Measurements from ENCODE around the gene WDR93.
"Not testable (repeated sequence)": the region's sequence is repeated elsewhere in the genome, so short reads cannot be mapped to it uniquely, and the experiment has no call there.

The WDR93 gene

GRCh38 chr15:89680282-89680873, 10.2 kb upstream of the WDR93 start:
- TF ChIP-seq CTCF (IDR thresholded peaks at IDR 0.05; ENCODE audit: borderline replicate concordance, control extremely low read depth, extremely low read depth, insufficient read depth, missing control alignments) = no peak
- in situ Hi-C loops (cut with MboI; ENCODE audit: low sequenced_read_pairs, unreplicated experiment) = no loop called here
- DNase-seq (ENCODE audit: low spot score) = no peak

GRCh38 chr15:89681146-89681545, 9.5 kb upstream of the WDR93 start:
- in situ Hi-C loops (cut with MboI; ENCODE audit: low sequenced_read_pairs, unreplicated experiment) = no loop called here
- TF ChIP-seq CTCF (IDR thresholded peaks at IDR 0.05; ENCODE audit: borderline replicate concordance, control extremely low read depth, extremely low read depth, insufficient read depth, missing control alignments) = no peak
- no peak for DNase-seq (ENCODE audit: low spot score)

GRCh38 chr15:89685995-89686394, 4.6 kb upstream of the WDR93 start:
- TF ChIP-seq CTCF (IDR thresholded peaks at IDR 0.05; ENCODE audit: borderline replicate concordance, control extremely low read depth, extremely low read depth, insufficient read depth, missing control alignments) = no peak
- in situ Hi-C loops (cut with MboI; ENCODE audit: low sequenced_read_pairs, unreplicated experiment) = no loop called here
- no peak for DNase-seq (ENCODE audit: low spot score)

GRCh38 chr15:89686522-89686921, 4.1 kb upstream of the WDR93 start:
- no peak for TF ChIP-seq CTCF (IDR thresholded peaks at IDR 0.05; ENCODE audit: borderline replicate concordance, control extremely low read depth, extremely low read depth, insufficient read depth, missing control alignments)
- no peak for DNase-seq (ENCODE audit: low spot score)
- in situ Hi-C loops (cut with MboI; ENCODE audit: low sequenced_read_pairs, unreplicated experiment) = no loop called here

- DNase-seq (ENCODE audit: low spot score); in situ Hi-C loops (cut with MboI; ENCODE audit: low sequenced_read_pairs, unreplicated experiment): not testable (repeated sequence)
Measured at GRCh38 chr15:89689930-89690275, 708 bp upstream of the WDR93 start.

GRCh38 chr15:89693091-89693490, 2.5 kb downstream of the WDR93 start:
- in situ Hi-C loops (cut with MboI; ENCODE audit: low sequenced_read_pairs, unreplicated experiment) = no loop called here
- TF ChIP-seq CTCF (IDR thresholded peaks at IDR 0.05; ENCODE audit: borderline replicate concordance, control extremely low read depth, extremely low read depth, insufficient read depth, missing control alignments) = no peak

GRCh38 chr15:89693696-89694095, 3.1 kb downstream of the WDR93 start:
- TF ChIP-seq CTCF (IDR thresholded peaks at IDR 0.05; ENCODE audit: borderline replicate concordance, control extremely low read depth, extremely low read depth, insufficient read depth, missing control alignments) = no peak
- in situ Hi-C loops (cut with MboI; ENCODE audit: low sequenced_read_pairs, unreplicated experiment) = no loop called here
- no peak for DNase-seq (ENCODE audit: low spot score)

More at GRCh38 chr15:89693091-89693490, 2.5 kb downstream of the WDR93 start:
- DNase-seq (ENCODE audit: low spot score) = no peak
